ENCODE data around the gene LDLRAD1.
"Not testable (repeated sequence)": the region's sequence is repeated elsewhere in the genome, so short reads cannot be mapped to it uniquely, and the experiment has no call there.

The LDLRAD1 gene

DNA sequence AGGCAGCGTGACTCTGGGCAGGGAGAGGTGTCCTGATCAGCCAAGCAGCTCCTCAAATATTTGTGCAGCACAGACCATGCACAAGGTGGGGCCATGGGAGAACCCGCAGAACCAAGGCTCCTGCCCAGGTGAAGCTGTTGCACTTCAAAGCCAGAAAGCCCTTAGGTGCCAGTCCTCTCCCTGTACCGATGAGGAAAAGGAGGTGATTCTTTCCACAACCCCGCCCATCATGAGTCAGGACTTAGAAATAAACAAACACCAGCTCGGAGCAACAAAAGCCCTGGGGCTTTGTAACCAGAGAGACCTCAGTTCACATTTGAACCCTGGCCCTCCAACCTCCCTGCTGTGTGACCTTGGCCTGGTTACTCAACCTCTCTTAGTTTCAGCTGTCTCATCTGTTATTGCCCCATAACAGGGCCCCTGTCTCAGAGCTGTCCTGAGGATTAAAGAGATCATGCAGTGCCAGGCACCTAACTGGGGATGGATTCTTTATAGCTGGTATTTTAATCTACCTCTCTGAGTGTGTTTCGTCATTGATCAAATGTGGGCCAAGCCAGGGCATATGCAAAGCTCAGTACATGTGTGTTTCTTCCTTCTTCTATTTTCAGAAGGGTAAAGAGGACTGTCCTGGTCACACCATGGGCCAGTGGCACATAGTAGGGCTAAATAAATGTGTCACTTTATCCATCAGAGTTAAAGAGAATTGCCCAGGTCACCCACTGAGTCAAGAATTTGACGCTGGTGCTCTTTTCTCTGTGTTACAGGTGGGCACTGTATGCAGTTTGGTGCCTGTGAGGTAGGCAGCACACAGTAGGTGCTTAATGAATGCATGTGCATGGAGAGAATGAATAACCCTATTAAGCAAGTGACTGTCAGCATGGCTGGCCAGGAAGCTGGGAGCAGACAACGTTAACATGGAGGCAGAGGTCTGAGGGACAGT lies 1.4 kb downstream of the LDLRAD1 start:
- no peak for DNase-seq (ENCODE audit: low read depth)

DNA sequence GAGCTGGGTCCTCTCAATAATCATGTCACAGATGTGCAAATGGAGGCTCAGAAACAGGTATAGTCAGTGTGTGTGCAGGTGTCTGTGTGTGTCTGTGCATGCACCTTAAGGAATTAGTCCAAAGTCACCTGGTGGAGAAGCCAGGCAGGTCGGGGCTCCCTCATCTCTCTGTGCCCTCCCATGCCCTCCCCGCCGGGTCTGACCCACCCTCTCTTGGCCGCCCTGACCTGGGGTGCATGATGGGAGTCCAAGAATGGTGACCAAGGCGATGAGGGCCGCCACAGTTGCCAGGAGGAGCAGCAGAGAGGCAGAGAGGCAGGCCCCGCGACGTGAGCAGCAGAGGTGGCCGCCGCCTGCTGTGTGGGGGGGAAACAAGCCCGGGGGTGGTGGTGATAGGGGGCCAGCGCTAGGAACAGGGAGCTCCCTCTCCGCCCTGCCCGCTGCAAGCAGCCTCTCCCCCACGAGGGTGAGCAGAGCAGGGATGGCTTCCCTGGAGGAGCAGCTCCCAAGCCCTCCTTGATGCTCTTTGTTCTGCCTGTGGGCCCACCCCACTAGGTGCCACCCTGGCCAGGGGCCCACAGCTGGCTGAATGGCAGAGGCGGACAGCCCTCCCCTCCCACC lies 3.9 kb downstream of the LDLRAD1 start:
- DNase-seq (ENCODE audit: low read depth): no peak

DNA sequence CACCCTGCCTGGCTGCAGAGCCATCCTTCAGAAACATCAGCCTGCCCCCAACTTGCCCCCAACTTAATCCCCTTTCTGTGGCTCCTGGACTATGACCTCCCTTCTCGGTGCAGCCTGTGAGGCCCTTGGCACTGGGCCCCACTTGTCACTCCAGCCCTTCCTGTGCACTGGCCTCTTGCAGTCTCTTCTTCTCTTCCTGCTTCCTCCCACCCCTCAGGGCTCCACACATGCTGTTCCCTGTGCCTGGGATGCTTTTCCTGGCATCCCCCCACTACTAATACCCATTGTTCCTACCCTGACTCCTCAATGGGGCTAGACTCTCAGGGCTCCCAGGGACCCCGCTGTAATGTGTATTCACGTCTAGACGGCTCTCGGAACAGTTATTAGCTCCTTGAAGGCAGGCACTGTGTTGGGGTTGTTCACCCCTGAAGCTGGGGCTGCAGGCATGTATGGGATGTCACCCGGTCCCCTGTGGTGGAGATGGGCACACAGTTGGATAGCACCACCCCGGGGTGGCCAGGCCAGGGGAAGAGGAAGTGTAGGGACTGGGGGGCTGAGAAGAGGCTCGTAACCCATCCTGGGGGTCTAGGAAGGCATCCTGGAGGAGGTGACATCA lies 4.5 kb downstream of the LDLRAD1 start:
- DNase-seq (ENCODE audit: low read depth): no peak

- no peak for DNase-seq (ENCODE audit: low read depth)
Observed at GRCh38 chr1:54012863-54013262, 5.1 kb downstream of the LDLRAD1 start.

DNA sequence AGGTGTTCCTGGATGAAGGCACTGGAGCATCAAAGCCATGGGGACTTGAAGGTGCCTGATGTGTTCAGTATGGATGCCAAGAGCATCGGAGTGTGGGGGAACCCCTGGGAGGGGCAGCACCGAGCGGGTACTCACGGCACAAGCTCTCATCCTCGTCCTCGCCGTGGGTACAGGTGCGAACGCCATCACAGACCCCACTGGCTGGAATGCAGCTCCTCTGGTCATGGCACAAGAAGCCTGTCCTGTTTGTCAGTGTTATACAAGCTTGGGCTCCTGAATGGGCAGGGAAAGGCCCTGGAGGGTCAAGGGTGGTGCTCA lies 6.0 kb downstream of the LDLRAD1 start:
- DNase-seq (ENCODE audit: low read depth): no peak

DNA sequence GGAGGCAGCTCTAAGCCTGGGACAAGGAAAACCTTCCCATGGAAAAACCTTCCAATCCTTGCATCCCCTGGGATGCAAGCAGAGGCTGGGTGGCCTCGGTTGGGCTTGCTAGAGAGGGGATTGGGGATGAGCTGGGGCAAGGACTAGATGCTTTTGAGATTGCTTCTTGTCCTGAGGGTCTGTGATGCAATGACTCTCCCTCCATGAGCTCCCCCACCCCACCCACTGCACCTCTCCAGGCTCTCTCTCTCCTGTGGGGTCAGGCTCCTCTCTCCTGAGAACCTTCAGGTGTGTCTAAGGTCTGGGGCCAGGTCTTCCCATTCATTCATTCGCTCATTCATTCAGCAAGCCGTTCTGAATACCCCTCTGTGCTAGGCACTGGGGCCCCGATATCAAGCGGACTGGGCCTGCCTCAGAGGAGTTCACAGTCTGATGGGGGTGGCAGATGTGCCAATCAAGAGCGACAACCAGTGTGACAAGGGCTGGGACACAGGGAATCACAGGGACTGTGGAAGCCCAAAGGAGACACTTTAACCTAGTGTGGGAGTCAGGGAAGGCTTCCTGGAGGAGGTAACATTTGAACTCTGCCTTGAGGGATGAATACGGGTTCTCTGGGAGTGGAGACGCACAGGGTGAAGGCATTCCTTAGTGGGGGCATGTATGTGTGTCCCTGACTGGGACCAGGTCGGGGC lies 6.5 kb downstream of the LDLRAD1 start:
- no peak for DNase-seq (ENCODE audit: low read depth)

DNA sequence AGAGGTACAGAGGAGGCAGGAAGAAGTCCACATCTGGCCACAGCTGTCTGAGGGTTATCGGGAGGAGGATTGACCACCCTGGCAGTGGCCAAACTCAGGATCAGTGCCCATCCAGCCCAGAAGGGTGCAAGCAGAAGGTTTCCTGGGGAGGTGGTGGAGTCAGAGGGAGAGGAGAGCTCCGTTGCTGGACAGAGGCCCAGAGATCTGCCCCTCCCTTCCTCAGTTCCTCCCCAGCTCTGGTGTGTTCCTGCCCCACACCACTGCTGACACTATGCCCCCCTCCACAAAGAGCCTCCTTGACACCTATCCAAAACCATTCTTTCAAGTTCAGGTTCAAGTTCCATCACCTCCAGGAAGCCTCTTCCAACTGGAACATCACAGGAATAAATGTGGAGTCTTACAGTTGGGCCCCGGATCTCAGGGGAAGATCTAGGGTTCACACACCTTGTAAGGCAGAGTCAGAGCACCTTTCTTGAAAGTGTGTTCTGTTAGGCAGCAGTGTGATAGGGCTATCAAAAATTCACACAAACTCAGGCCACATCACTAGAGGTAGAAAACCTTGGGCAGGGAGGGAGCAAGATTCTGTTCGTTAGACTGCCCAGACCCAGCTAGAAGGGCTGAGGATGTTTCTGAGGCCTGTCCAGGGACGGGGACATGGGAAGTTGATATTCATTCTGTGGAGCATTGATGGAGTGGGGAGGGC lies 7.4 kb downstream of the LDLRAD1 start:
- no peak for DNase-seq (ENCODE audit: low read depth)

- no peak for DNase-seq (ENCODE audit: low read depth)
Observed at GRCh38 chr1:54009406-54009805, 8.6 kb downstream of the LDLRAD1 start.

GRCh38 chr1:54008876-54009275 lies 9.1 kb downstream of the LDLRAD1 start:
- no peak for DNase-seq (ENCODE audit: low read depth)

DNA sequence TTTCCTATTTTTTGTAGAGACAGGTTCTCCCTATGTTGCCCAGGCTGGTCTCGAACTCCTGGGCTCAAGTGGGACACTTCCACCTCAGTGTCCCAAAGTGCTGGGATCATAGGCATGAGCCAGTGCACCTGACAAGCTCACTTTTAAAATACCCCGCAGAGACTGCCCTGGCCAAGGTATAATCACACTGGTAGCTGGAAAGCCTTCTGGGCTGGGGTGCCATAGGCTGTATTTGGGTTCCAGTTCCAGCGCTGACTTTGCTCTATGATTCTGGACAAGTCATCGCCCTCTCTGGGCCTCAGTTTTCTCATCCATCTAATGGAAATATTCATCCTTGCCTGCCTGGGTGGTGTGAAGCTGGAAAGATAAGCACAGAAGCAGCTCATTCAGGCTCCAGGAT lies 10.4 kb downstream of the LDLRAD1 start:
- no peak for DNase-seq (ENCODE audit: low read depth)

DNA sequence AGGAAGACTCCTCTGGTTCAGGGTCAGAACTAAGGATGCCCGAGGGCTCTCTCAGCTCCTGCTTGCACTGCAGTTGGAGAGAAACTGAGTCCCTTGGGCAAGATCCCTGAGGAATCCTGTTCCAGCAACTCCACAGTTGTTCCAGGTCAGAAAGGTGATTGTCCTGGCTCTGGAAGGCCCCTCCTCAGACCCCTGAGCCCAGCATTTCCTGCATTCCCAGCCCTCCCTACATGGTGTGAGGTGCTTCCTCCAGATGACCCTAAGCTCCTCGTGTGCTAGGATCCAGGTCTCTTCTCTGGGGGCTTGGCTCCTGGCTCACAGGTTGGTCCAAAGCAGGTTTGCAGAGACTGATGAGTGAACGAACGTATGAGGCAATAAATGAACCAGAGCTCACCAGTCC lies 11.5 kb downstream of the LDLRAD1 start:
- no peak for DNase-seq (ENCODE audit: low read depth)

- no peak for DNase-seq (ENCODE audit: low read depth)
Observed at GRCh38 chr1:54004481-54005049, 13.4 kb downstream of the LDLRAD1 start.

DNA sequence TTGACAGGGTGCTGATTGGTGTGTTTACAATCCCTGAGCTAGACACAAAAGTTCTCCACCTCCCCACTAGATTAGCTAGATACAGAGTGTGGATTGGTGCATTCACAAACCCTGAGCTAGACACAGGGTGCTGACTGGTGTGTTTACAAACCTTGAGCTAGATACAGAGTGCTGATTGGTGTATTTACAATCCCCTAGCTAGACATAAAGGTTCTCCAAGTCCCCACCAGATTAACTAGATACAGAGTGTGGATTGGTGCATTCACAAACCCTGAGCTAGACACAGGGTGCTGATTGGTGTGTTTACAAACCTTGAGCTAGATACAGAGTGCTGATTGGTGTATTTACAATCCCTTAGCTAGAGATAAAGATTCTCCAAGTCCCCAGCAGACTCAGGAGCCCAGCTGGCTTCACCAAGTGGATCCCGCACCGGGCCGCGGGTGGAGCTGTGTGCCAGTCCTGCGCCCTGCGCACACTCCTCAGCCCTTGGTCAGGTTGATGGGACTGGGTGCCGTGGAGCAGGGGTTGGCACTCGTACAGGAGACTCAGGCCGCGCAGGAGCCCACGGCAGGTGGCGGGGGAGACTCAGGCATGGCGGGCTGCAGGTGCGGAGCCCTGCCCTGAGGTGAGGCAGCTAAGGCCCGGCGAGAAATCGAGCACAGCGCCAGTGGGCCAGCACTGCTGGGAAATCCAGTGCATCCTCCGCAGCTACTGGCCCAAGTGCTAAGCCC lies 14.1 kb downstream of the LDLRAD1 start:
- not testable (repeated sequence) for DNase-seq (ENCODE audit: low read depth)

DNA sequence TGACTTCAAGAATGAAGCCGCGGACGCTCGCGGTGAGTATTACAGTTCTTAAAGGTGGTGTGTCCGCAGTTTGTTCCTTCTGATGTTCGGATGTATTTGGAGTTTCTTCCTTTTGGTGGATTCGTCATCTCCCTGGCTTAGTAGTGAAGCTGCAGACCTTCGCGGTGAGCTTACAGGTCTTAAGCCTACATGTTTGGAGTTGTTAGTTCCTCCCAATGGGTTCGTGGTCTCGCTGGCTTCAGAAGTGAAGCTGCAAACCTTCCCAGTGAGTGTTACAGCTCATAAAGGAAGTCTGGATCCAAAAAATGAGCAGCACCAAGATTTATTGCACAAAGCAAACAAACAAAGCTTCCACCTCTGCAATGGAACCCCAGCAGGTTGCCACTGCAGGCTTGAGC lies 14.7 kb downstream of the LDLRAD1 start:
- no peak for DNase-seq (ENCODE audit: low read depth)

- DNase-seq (ENCODE audit: low read depth): no peak
Observed at GRCh38 chr1:54002544-54003248, 15.3 kb downstream of the LDLRAD1 start.

DNA sequence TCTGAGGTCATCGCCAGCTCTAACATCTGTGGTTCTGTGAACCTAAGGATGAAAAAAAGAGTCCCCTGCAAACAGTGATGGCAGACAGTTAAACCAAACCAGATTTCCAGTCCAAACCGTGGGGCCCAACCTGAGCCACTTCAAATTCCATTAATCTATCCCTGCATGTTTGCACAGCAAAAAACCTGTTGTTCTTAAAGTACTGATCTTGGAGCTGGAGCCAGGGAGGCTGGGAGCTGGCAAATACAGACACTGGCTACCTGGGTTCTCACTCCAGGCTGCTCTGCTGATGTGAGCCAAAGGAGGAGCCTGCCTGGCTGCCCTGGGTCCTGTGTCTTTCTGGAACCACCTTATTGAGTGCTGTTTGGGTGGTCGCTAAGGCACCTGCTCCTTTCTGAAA lies 16.4 kb downstream of the LDLRAD1 start:
- DNase-seq (ENCODE audit: low read depth): no peak

DNA sequence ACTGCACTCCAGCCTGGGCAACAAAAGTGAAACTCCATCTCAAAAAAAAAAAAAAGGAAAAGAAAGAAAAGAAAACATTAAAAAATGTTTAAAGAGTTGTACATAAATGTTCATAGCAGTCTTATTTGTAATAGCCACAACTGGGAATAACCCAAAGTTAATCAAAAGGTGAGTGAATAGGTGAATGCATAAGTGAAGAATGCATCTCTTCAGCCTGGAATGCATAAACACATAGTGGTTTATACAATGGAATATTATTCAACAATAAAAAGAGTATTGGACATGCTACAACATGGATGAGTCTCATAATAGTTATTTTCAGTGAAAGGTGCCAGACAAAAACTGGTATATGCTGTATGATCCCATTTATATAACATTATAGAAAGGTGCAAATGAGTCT lies 18.1 kb downstream of the LDLRAD1 start:
- DNase-seq (ENCODE audit: low read depth): no peak

DNA sequence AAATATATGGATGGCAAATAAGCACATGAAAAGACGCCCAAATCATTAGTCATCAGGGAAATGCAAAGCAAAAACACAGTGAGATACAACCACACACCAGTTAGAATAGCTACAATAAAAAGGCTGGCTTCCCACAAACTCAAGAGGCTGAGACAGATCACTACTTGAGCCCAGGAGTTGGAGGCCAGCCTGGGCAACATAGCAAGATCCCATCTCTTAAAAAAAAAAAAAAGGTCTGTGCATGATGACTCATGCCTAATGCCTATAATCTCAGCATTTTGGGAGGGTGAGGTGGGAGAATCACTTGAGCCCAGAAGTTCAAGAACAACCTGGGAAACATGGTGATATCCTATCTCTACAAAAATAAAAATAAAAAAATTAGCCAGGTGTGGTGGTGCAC lies 19.8 kb downstream of the LDLRAD1 start:
- DNase-seq (ENCODE audit: low read depth): no peak

- DNase-seq (ENCODE audit: low read depth): no peak
Observed at GRCh38 chr1:53995683-53996082, 22.3 kb downstream of the LDLRAD1 start.

DNA sequence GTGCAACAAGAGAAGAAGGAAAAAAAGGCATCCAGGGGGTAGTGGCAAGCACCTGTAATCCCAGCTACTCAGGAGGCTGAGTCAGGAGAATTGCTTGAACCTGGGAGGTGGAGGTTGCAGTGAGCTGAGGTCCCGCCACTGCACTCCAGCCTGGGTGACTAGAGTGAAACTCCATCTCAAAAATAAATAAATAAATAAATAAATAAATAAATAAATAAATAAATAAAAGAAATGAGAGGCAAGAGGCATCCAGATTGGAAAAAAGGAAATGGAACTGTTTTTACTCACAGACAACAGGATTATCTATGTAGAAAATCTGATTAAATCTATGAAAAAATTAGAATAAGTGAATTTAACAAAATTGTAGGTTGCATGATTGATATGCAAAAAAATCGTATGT lies 23.5 kb downstream of the LDLRAD1 start:
- DNase-seq (ENCODE audit: low read depth): not testable (repeated sequence)
